Activated CD8-positive, alpha-beta T cell treated with anti-CD3 and anti-CD28 coated beads for 36 hours (primary cell): ENCODE measurements around the gene RPL19. TPM values are rescaled to one million over a fixed set of nuclear protein-coding genes. Genes with fewer than 3 reads are reported as not detected.

Experiments
- ATAC-seq: fragments of 200-7000 bp; cut with Tn5 transposase; one replicate; pipeline ENCODE4 v1.10.0; 2021; ENCODE audit warnings: mild to moderate bottlenecking, moderate library complexity
- CTCF ChIA-PET: fragments of 350-600 bp; sonication (Branson Sonifier 250); formaldehyde crosslinking; loops from one replicate; lab custom pipeline; 2021; ENCODE audit warnings: antibody characterized with exemption; lab: Charles Lee
- POLR2A ChIA-PET: fragments of 350-600 bp; sonication (Branson Sonifier 250); formaldehyde crosslinking; loops from one replicate; lab custom pipeline; 2021; ENCODE audit warnings: antibody characterized with exemption; lab: Charles Lee
- DNase-seq: peaks from one replicate; pipeline ENCODE4 v3.0.0-alpha.2; 2020
- H3K27ac Mint-ChIP-seq: one replicate; pipeline ENCODE4 v1.8.0; 2021; ENCODE audit warnings: mild to moderate bottlenecking, mixed read lengths
- H3K27me3 Mint-ChIP-seq: one replicate; pipeline ENCODE4 v1.8.0; 2021; ENCODE audit warnings: mixed read lengths
- H3K36me3 Mint-ChIP-seq: one replicate; pipeline ENCODE4 v1.8.0; 2021; ENCODE audit warnings: low read depth, mixed read lengths
- H3K4me1 Mint-ChIP-seq: one replicate; pipeline ENCODE4 v1.8.0; 2021; ENCODE audit warnings: low read depth, mixed read lengths
- H3K4me3 Mint-ChIP-seq: one replicate; pipeline ENCODE4 v1.8.0; 2021; ENCODE audit warnings: mild to moderate bottlenecking, moderate library complexity, mixed read lengths
- H3K9me3 Mint-ChIP-seq: one replicate; pipeline ENCODE4 v1.8.0; 2021; ENCODE audit warnings: mixed read lengths
- intact Hi-C: fragments of 100-400 bp; cut with micrococcal nuclease; formaldehyde crosslinking; loops from one replicate; pipeline ENCODE4 v1.10.0; 2022
- total RNA-seq, 2 experiments: library from RNA; stranded (reverse); gene quantifications; one replicate each; pipeline ENCODE4 v1.2.3, GENCODE V29; 2021
- TF ChIP-seq, protein P1 (sequence below): fragments of 200-600 bp; IDR thresholded peaks from one replicate; pipeline ENCODE4 v1.8.0; 2022; ENCODE audit warnings: antibody characterized with exemption, mild to moderate bottlenecking

RPL19 gene
- total RNA-seq, 2 experiments from 2014 or later, result 3,130 to 3,175 TPM

DNA sequence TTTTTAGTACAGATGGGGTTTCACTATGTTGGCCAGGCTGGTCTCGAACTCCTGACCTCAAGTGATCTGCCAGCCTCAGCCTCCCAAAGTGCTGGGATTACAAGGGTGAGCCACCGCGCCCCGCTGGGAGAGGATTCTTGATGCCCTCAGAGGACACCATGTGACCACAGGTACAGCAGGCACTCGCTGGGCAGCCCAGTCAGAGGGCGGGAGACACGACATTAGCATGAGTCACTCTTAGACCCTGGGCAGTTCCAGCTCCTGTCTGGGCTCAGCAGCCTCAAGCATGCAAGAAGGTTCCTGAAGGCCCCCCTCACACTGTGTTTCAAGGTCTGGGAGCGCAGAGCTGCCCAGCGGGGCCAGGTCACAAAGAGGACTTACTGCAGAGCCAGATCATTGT, 13.8 kb downstream of the RPL19 start:
- H3K27me3 Mint-ChIP-seq, result peaks cover 2% of the 10 kb centered on the region

DNA sequence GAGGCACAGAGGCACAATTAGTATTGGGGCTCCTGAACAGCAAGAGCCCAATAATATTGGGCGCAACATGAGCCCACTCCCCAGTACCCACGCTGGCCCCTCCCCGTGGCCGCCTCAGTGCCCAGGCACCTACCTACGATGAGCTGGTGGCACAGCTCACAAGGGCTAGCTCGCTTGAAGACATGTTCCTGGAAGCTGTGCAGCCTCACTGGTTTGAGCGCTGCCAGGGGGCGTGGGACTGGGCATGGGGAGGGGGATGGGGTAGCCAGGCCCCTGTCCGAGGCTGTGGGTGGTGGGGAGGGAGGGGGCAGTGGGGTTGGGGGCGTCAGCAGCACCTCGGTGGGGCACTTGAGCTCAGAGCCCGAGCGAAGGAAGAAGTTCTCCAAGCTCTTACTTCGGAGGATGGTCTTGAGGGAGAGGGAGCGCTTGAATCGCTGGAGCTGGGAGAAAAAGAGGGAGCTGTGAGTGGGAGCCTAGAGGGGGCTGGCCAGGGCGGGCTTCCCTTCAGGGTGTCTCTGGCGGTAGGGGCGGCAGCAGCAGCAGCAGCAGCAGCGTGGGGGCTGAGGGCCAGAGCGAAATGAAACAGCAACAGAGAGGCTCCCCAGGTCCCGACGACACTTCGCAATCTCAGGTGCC, 17.8 kb downstream of the RPL19 start:
- Mint-ChIP-seq H3K27ac (no peak overlapping the region), H3K4me3 (no peak overlapping the region), H3K36me3 (no peaks in the 10 kb centered on the region), H3K4me1 (peaks cover 1% of the 10 kb centered on the region), H3K27me3 (peaks cover 5% of the 10 kb centered on the region), H3K9me3 (no peaks in the 10 kb centered on the region)
- TF ChIP-seq, protein P1, sequence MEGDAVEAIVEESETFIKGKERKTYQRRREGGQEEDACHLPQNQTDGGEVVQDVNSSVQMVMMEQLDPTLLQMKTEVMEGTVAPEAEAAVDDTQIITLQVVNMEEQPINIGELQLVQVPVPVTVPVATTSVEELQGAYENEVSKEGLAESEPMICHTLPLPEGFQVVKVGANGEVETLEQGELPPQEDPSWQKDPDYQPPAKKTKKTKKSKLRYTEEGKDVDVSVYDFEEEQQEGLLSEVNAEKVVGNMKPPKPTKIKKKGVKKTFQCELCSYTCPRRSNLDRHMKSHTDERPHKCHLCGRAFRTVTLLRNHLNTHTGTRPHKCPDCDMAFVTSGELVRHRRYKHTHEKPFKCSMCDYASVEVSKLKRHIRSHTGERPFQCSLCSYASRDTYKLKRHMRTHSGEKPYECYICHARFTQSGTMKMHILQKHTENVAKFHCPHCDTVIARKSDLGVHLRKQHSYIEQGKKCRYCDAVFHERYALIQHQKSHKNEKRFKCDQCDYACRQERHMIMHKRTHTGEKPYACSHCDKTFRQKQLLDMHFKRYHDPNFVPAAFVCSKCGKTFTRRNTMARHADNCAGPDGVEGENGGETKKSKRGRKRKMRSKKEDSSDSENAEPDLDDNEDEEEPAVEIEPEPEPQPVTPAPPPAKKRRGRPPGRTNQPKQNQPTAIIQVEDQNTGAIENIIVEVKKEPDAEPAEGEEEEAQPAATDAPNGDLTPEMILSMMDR, result no peak
- DNase-seq (no peak), ATAC-seq (no peak)
- POLR2A ChIA-PET, result interaction anchor here (0.7 to 2.0 kb wide), 3 partner anchors 9 to 206 kb away, joined by 3 to 7 read pairs (median 4); partner anchors contain the start of gene RPL19
- intact Hi-C loops, result no loop called here
- CTCF ChIA-PET, result interaction anchor here (1.1 to 27.4 kb wide), 5 partner anchors 11 to 42 kb away, joined by 3 to 516 read pairs (median 5); no protein-coding TSS in a partner anchor

More for the DNA sequence above, 13.8 kb downstream of the RPL19 start:
- intact Hi-C loops, result no loop called here
- H3K4me1 Mint-ChIP-seq, result peaks cover 18% of the 10 kb centered on the region
- TF ChIP-seq, protein P1, result no peak
- H3K27ac Mint-ChIP-seq, result no peak overlapping the region
- ATAC-seq (no peak), DNase-seq (no peak)
- H3K36me3 Mint-ChIP-seq, result no peaks in the 10 kb centered on the region
- ChIA-PET CTCF (interaction anchor here (27.4 kb wide), 1 partner anchor 21 kb away, joined by 516 read pairs; no protein-coding TSS in a partner anchor), POLR2A (interaction anchor here (1.5 kb wide), 1 partner anchor 14 kb away, joined by 3 read pairs; the partner anchor contains the start of gene RPL19)
- H3K4me3 Mint-ChIP-seq, result no peak overlapping the region
- no peaks in the 10 kb centered on the region for H3K9me3 Mint-ChIP-seq

DNA sequence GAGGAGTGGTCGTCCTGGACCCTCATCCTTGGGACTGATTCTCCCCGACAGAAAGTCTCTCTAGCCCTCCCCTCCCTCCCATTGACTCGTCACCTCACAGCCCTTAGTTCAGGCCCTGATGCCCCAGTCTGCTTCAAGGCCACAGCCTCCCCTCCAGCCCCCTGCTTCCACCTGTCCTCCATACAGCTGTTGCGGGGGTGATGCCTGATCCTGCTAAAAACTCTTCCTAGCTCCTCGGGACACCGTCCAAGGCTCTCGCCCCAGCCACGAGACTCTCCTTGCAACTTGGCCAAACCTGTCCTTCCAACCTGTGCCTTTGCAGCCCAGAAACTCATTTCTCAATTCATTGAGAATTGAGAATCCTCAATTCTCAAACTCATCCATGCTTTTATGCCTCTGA, 18.8 kb downstream of the RPL19 start:
- ATAC-seq (no peak), DNase-seq (no peak)
- ChIA-PET CTCF (interaction anchor here (0.5 to 27.4 kb wide), 6 partner anchors 10 to 65 kb away, joined by 3 to 516 read pairs (median 3); no protein-coding TSS in a partner anchor), POLR2A (interaction anchor here (1.3 to 2.0 kb wide), 2 partner anchors 10 to 19 kb away, joined by 4 to 7 read pairs; partner anchors contain the start of gene RPL19)
- Mint-ChIP-seq H3K36me3 (no peaks in the 10 kb centered on the region), H3K27me3 (peaks cover 8% of the 10 kb centered on the region), H3K9me3 (no peaks in the 10 kb centered on the region), H3K4me3 (no peak overlapping the region), H3K4me1 (no peaks in the 10 kb centered on the region), H3K27ac (no peak overlapping the region)
- intact Hi-C loops, result no loop called here
- TF ChIP-seq, protein P1, result no peak

DNA sequence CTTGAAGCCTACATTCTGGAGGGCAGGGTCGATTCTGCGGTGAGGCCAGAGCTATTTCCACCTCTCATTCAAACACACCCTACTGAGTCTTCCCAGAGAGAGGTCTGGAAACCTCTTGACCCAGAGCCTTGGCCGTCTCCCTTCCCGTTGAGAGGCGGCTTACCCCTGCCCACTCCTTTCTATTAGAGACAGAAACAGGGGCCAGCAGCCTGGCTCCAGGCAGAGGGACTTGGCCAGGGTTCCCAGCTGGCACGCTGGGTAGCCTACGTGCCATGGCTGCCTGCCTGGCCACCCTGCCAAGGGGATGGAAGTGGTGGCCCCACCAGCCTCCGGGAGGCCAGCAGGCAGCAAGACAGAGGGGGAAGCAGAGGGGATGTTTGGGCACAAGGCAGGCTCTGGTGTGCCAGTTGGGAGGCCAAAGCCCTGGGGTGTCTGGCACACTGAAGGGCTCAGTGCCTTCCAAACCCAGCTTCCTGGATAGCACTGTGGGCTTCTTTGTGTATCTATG, 19.6 kb downstream of the RPL19 start:
- DNase-seq (no peak), ATAC-seq (no peak)
- intact Hi-C loops, result no loop called here
- Mint-ChIP-seq H3K4me1 (peaks cover under 1% of the 10 kb centered on the region), H3K36me3 (no peaks in the 10 kb centered on the region), H3K27me3 (peaks cover 14% of the 10 kb centered on the region), H3K9me3 (no peaks in the 10 kb centered on the region), H3K27ac (no peak overlapping the region), H3K4me3 (no peak overlapping the region)
- POLR2A ChIA-PET, result interaction anchor here (2.0 kb wide), 1 partner anchor 20 kb away, joined by 7 read pairs; the partner anchor contains the start of gene RPL19
- TF ChIP-seq, protein P1, result no peak
- CTCF ChIA-PET, result interaction anchor here (0.8 to 27.4 kb wide), 4 partner anchors 11 to 66 kb away, joined by 3 to 516 read pairs (median 3); no protein-coding TSS in a partner anchor
